CD4-positive, CD25-positive, alpha-beta regulatory T cell (primary cell): ENCODE results near the gene ISYNA1. TPM values are rescaled to one million over a fixed set of nuclear protein-coding genes. Genes with fewer than 3 reads are reported as not detected.

ENCODE experiments used
- ATAC-seq, 2 donors: fragments of 150-1000 bp; cut with Tn5 transposase; one replicate each; pipeline ENCODE4 v1.10.0; 2021; ENCODE audit warnings: low read depth in 2 of 2, moderate number of reproducible peaks in 2 of 2, moderate library complexity in 1 of 2
- DNase-seq, 3 donors: peaks; one replicate each; pipeline versions ENCODE4 v3.0.0 to v3.0.0-alpha.2; 2012 to 2022; ENCODE audit warnings: mixed read lengths in 1 of 3
- H3K27ac ChIP-seq: one replicate; pipeline ENCODE4 v1.7.0; 2013; ENCODE audit warnings: mild to moderate bottlenecking, low read length; ENCODE audit not compliant: insufficient read depth, poor library complexity, severe bottlenecking
- H3K27me3 ChIP-seq: one replicate; pipeline ENCODE4 v1.7.0; 2013; ENCODE audit warnings: low read length; ENCODE audit not compliant: control insufficient read depth, insufficient read depth
- H3K36me3 ChIP-seq: one replicate; pipeline ENCODE4 v1.7.0; 2013; ENCODE audit warnings: mild to moderate bottlenecking, low read length, moderate library complexity; ENCODE audit not compliant: control insufficient read depth, insufficient read depth
- H3K4me1 ChIP-seq: 2 replicates; pipeline ENCODE4 v1.7.0; 2013; ENCODE audit warnings: mild to moderate bottlenecking, low read length; ENCODE audit not compliant: insufficient read depth, control insufficient read depth, poor library complexity, severe bottlenecking
- H3K4me3 ChIP-seq: one replicate; pipeline ENCODE4 v1.7.0; 2013; ENCODE audit warnings: low read depth, mild to moderate bottlenecking, low read length, moderate library complexity
- H3K9me3 ChIP-seq, 2 experiments: 1 replicate in 1 of 2; 2 replicates in 1 of 2; pipeline ENCODE4 v1.7.0; 2013; ENCODE audit warnings: low read length in 2 of 2, mild to moderate bottlenecking in 1 of 2, moderate library complexity in 1 of 2; ENCODE audit not compliant: control insufficient read depth in 2 of 2
- H3K27ac Mint-ChIP-seq, 3 donors: one replicate each; pipeline ENCODE4 v1.8.0; 2020 to 2022; ENCODE audit warnings: mild to moderate bottlenecking in 3 of 3, mixed read lengths in 3 of 3, moderate library complexity in 2 of 3
- H3K27me3 Mint-ChIP-seq: one replicate; pipeline ENCODE4 v1.8.0; 2022; ENCODE audit warnings: mild to moderate bottlenecking, mixed read lengths
- H3K36me3 Mint-ChIP-seq: one replicate; pipeline ENCODE4 v1.8.0; 2020; ENCODE audit warnings: mixed read lengths
- H3K4me1 Mint-ChIP-seq, 4 donors: one replicate each; pipeline ENCODE4 v1.8.0; 2020 to 2022; ENCODE audit warnings: mixed read lengths in 4 of 4, mild to moderate bottlenecking in 1 of 4
- H3K4me3 Mint-ChIP-seq, 4 donors: one replicate each; pipeline ENCODE4 v1.8.0; 2020 to 2022; ENCODE audit warnings: mild to moderate bottlenecking in 4 of 4, mixed read lengths in 4 of 4, moderate library complexity in 3 of 4
- H3K9me3 Mint-ChIP-seq, 7 donors: one replicate each; pipeline ENCODE4 v1.8.0; 2020 to 2022; ENCODE audit warnings: mixed read lengths in 7 of 7, mild to moderate bottlenecking in 3 of 7, moderate library complexity in 2 of 7
- polyA plus RNA-seq, 4 donors: library from polyadenylated mRNA; unstranded; fragments of 300-500 nt; fragmentation: Illumina TruSeq; gene quantifications; one replicate each; pipeline ENCODE4 v1.2.3, GENCODE V29; 2021
- total RNA-seq: library from RNA; stranded (reverse); gene quantifications from one replicate; pipeline ENCODE4 v1.2.3, GENCODE V29; 2022

Gene ISYNA1
- total and polyA plus RNA-seq, 5 donors from 2014 or later, result 11.3 to 26.2 (median 23.7) TPM

DNA sequence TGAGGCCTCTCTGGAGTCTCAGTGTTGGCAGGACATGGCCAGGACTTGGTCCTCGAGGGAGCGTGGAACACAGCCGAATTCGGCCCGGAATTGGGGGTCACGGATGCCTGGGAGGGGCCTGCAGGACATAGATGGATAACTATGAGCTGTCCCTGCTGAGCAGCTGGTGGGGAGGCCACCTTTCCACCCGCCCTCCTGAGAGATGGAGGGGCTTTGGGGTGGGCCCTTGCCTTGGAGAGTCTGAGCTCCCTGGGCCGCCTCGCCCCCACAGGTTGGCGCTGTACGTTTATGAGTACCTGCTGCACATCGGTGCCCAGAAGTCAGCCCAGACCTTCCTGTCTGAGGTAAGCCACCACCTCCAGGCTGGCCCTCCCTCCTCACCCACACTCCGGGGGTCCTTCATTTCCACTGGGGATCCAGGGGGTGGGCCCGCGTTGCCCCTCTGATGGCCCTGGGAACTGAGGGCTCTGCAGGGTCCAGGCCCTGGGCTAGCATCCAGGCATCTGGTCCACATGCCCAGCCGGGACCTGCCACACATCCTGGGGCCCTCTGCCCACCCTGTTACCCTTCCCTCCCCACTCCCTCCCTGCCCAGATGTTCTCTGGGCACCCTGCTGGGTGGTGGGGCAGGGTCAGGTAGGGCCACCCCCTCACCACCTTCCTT, 10.7 kb downstream of the ISYNA1 start:
- no peaks in the 10 kb centered on the region for H3K36me3 Mint-ChIP-seq
- no peaks in the 10 kb centered on the region for H3K9me3 Mint-ChIP-seq
- Histone ChIP-seq H3K27me3 (no peaks in the 10 kb centered on the region), H3K36me3 (no peaks in the 10 kb centered on the region), H3K27ac (no peak overlapping the region), H3K4me3 (no peak overlapping the region), H3K9me3 (no peaks in the 10 kb centered on the region), H3K4me1 (peaks cover 66% of the 10 kb centered on the region)
- ATAC-seq (no peak), DNase-seq (no peak)
- peak overlapping the region in 1 of 4 donors; percentile 69 for H3K4me3 Mint-ChIP-seq
- H3K27me3 Mint-ChIP-seq, result no peaks in the 10 kb centered on the region
- peak overlapping the region in 1 of 3 donors; percentile 68 for H3K27ac Mint-ChIP-seq
- peaks cover 7 to 53% (median 17%) of the 10 kb centered on the region in 4 donors for H3K4me1 Mint-ChIP-seq

DNA sequence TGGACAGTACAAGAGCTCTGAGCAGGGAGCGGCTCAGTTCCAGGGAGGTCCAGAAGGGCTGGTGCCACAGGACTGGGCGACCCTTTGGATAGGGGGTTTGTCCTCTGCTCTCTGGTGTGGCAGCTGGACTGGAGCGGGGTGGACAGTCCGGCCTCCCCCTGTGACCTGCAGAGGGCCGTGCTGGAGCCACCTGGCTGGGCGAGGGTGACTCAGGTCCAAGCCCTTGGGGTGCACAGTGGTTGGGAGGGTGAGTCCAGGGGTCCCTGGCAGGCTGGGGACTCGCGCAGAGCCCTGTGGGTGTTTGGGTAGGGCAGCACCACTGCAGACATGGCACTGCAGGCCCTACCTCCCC, 11.5 kb downstream of the ISYNA1 start:
- no peaks in the 10 kb centered on the region for H3K9me3 Mint-ChIP-seq
- Histone ChIP-seq H3K36me3 (no peaks in the 10 kb centered on the region), H3K27ac (no peak overlapping the region), H3K4me3 (no peak overlapping the region), H3K9me3 (no peaks in the 10 kb centered on the region), H3K27me3 (no peaks in the 10 kb centered on the region), H3K4me1 (peaks cover 74% of the 10 kb centered on the region)
- DNase-seq (no peak), ATAC-seq (no peak)
- H3K4me1 Mint-ChIP-seq, result peaks cover 7 to 61% (median 23%) of the 10 kb centered on the region in 4 donors
- peak overlapping the region in 1 of 3 donors; percentile 38 for H3K27ac Mint-ChIP-seq
- no peaks in the 10 kb centered on the region for H3K27me3 Mint-ChIP-seq
- peak overlapping the region in 1 of 4 donors; percentile 39 for H3K4me3 Mint-ChIP-seq
- no peaks in the 10 kb centered on the region for H3K36me3 Mint-ChIP-seq

DNA sequence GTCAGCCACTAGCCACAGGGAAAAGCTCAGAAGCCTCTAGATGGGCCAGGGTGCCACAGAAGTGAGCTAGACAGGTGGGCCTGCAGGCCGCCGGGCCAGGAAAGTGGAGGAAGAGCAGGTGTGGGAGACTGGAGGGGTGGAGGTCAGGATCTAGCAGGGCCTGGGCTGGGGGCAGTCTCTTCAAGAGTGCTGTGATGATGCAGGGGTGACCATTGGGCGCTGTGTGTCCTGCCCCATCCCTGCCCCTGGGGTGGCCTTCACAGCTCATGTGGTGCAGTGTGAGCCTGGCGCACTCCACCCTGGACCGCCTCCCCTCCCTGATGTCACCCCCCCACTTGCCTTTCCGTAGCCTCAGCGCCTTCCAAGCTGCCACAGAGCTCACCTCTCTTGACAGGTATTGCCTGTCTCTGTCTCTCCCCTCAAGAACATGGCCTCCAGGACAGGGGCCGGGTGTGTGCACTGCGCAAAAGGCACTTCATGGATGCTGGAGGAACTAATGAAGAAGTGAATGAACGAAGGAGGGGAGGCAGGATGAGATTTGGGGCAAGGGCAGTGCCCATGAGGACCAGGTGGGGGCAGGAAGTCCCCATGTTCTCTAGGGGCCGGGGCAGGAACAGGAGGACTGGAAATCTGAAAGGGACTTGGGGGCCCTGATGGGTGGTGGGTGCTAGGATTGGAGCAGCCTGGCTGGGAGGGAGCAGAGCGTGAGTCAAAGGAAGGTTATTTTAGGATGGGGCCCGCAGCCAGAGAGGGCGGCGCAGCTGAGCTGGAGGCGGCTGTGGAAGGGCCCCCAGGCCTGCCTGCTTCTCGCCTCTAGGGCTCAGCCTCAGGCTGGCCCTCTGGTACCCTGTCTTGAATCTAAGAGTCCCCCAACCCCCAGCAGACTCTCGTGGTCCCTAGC, 12.2 kb downstream of the ISYNA1 start:
- ATAC-seq (no peak), DNase-seq (no peak)
- no peaks in the 10 kb centered on the region for H3K27me3 Mint-ChIP-seq
- no peak overlapping the region for H3K4me3 ChIP-seq
- no peak overlapping the region for H3K27ac ChIP-seq
- no peaks in the 10 kb centered on the region for H3K9me3 Mint-ChIP-seq
- no peaks in the 10 kb centered on the region for H3K27me3 ChIP-seq
- peak overlapping the region; percentile 38 to 90 (median 38) for H3K27ac Mint-ChIP-seq
- H3K36me3 ChIP-seq, result no peaks in the 10 kb centered on the region
- peaks cover 7 to 67% (median 27%) of the 10 kb centered on the region in 4 donors for H3K4me1 Mint-ChIP-seq
- peak overlapping the region in 2 of 4 donors; percentile 39 to 55 for H3K4me3 Mint-ChIP-seq
- peaks cover 81% of the 10 kb centered on the region for H3K4me1 ChIP-seq
- H3K9me3 ChIP-seq, result no peaks in the 10 kb centered on the region
- H3K36me3 Mint-ChIP-seq, result no peaks in the 10 kb centered on the region

DNA sequence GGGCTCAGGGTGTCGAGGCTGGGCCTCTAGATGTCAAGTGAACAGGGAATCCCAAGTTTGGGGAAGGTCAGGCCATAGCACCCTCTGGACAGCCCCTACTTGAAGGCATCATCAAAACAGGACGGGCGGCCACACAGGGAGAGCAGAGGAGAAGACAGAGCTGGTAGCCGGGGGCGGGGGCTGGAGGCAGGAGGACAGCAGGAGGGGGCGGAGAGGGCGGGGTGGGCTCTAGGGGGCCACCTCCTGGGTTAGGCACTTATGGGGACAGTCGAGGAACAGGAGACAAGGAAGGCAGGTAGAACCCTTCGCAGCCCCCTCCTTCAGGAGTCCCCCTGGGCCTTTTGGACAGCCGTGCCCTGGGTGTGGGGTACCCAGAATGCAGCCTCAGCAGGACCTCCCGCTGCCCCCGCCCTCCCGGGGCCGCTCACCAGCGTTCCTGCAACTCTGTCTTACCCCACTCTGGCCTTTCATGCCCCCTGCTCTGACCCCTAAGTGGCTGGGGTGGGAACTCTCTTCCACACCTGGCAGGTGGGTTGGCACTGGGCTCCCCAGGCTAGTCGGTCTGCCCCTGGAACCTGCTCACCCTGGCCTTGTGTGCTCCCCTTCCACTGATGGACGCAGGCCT, 12.9 kb downstream of the ISYNA1 start:
- H3K27ac Mint-ChIP-seq, result peak overlapping the region in 1 of 3 donors; percentile 55
- no peak overlapping the region for H3K4me3 Mint-ChIP-seq
- H3K27me3 Mint-ChIP-seq, result no peaks in the 10 kb centered on the region
- no peak for ATAC-seq
- peaks cover 7 to 73% (median 30%) of the 10 kb centered on the region in 4 donors for H3K4me1 Mint-ChIP-seq
- H3K9me3 Mint-ChIP-seq, result no peaks in the 10 kb centered on the region
- Histone ChIP-seq H3K36me3 (no peaks in the 10 kb centered on the region), H3K27me3 (no peaks in the 10 kb centered on the region), H3K9me3 (no peaks in the 10 kb centered on the region), H3K4me1 (peaks cover 81% of the 10 kb centered on the region), H3K27ac (no peak overlapping the region), H3K4me3 (no peak overlapping the region)
- no peak for DNase-seq
- no peaks in the 10 kb centered on the region for H3K36me3 Mint-ChIP-seq

DNA sequence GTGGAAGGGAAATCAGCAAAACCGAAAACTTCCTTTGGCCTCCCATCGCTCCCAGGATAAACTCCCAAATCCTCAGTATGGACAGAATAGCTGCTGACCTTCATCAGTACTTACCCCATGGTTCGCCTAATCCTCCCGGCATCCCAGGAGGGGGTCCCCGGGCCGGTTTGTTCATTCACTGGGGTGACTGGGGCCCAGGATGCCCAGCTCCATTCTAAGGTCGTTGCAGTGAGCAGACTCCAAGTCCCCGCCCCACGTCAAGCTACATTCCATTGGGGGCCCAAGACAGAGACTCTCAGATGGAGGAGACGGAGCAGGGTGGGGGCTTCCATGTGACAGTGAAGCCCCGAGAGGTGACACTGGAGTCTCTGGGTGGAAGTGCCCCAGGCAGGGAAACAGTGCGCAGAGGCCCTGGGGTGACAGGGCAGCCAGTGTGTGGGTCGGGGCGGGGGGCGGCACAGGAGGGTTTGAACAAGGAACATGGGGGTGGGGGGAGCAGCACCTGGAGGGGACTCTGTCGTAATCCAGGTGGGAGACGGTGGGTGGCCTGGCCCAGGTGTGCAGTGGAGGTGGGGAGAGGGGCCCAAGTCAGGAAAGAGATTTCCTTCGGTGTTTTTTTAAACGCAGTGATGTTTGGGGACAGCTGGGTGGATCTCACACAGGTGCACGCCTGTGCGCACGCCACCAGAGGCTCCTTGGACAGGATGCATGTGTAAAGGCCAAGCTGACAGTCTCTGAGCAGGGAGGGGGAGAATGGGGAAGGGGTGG, 13.6 kb downstream of the ISYNA1 start:
- Mint-ChIP-seq H3K27me3 (no peaks in the 10 kb centered on the region), H3K4me1 (peaks cover 7 to 70% (median 31%) of the 10 kb centered on the region in 4 donors), H3K36me3 (no peaks in the 10 kb centered on the region), H3K9me3 (no peaks in the 10 kb centered on the region), H3K4me3 (peak overlapping the region in 1 of 4 donors; percentile 96), H3K27ac (peak overlapping the region in 2 of 3 donors; percentile 59 to 60)
- ATAC-seq (no peak), DNase-seq (no peak)
- H3K36me3 ChIP-seq, result no peaks in the 10 kb centered on the region
- no peaks in the 10 kb centered on the region for H3K27me3 ChIP-seq
- H3K4me3 ChIP-seq, result no peak overlapping the region
- no peaks in the 10 kb centered on the region for H3K9me3 ChIP-seq
- H3K4me1 ChIP-seq, result peaks cover 76% of the 10 kb centered on the region
- peak overlapping the region; percentile 69 for H3K27ac ChIP-seq

DNA sequence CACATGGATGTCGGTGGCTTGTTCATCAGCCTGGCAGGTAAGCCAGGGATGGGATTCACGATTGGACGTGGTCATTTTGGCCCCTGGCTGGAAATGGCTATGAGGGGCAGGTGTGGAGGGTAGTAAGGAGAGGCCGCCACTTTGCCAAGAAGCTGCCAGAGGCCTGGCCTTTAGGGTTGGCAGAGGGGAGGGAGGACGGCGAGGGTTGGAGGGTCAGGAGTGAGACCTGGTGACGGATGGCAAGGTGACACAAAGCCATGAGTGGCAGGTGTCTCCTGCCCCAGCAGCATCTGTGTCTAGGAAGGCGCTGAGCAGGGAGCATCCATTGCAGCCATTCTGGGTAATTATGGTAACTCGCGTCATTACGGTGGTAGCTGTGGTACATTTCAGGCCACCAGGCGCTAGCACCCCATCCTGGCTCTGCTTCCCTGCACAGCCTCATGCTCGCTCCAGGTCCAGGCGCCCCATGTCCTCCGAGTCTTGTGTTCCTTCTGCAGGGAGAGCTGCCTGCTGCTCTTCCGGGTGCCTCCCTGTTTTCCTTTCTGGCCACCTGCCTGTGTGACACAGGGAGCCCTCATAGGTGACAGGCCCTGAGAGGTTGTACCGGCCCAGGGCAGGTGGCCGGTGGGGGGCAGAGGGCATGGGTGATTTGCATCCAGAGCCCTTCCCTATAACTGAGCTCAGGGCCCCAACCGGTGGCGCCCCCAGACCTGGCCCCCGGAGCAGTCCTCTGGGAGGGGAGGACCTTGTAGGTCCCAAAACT, 14.5 kb downstream of the ISYNA1 start:
- no peaks in the 10 kb centered on the region for H3K9me3 ChIP-seq
- H3K4me1 Mint-ChIP-seq, result peaks cover 7 to 73% (median 36%) of the 10 kb centered on the region in 4 donors
- H3K9me3 Mint-ChIP-seq, result no peaks in the 10 kb centered on the region
- H3K36me3 Mint-ChIP-seq, result no peaks in the 10 kb centered on the region
- peak overlapping the region; percentile 69 for H3K27ac ChIP-seq
- ATAC-seq (no peak), DNase-seq (no peak)
- H3K27me3 ChIP-seq, result no peaks in the 10 kb centered on the region
- no peaks in the 10 kb centered on the region for H3K36me3 ChIP-seq
- peak overlapping the region; percentile 51 for H3K4me3 ChIP-seq
- peak overlapping the region; percentile 82 to 89 (median 87) for H3K27ac Mint-ChIP-seq
- H3K4me3 Mint-ChIP-seq, result peak overlapping the region in 3 of 4 donors; percentile 84 to 96 (median 88)
- H3K4me1 ChIP-seq, result peaks cover 75% of the 10 kb centered on the region
- H3K27me3 Mint-ChIP-seq, result peaks cover 5% of the 10 kb centered on the region
